ENCODE measurements around the gene ZNHIT3. TPM values are rescaled to one million over a fixed set of nuclear protein-coding genes. Genes with fewer than 3 reads are reported as not detected.

Gene ZNHIT3
- total and polyA plus RNA-seq, 2 of the 4 experiments (the other 2 are of a cell fraction), result 27.8 to 52.3 TPM

GRCh38 chr17:36510636-36511035 lies 24.2 kb downstream of the ZNHIT3 start:
- TF ChIP-seq, protein P1, sequence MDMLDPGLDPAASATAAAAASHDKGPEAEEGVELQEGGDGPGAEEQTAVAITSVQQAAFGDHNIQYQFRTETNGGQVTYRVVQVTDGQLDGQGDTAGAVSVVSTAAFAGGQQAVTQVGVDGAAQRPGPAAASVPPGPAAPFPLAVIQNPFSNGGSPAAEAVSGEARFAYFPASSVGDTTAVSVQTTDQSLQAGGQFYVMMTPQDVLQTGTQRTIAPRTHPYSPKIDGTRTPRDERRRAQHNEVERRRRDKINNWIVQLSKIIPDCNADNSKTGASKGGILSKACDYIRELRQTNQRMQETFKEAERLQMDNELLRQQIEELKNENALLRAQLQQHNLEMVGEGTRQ (IDR thresholded peaks at IDR 0.05; ENCODE audit: low read depth, low read length), result no peak
- TF ChIP-seq, protein P2, sequence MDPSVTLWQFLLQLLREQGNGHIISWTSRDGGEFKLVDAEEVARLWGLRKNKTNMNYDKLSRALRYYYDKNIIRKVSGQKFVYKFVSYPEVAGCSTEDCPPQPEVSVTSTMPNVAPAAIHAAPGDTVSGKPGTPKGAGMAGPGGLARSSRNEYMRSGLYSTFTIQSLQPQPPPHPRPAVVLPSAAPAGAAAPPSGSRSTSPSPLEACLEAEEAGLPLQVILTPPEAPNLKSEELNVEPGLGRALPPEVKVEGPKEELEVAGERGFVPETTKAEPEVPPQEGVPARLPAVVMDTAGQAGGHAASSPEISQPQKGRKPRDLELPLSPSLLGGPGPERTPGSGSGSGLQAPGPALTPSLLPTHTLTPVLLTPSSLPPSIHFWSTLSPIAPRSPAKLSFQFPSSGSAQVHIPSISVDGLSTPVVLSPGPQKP (IDR thresholded peaks at IDR 0.05; ENCODE audit: borderline replicate concordance, low read depth, low read length), result no peak
- no peak for TF ChIP-seq POLR2A (IDR thresholded peaks at IDR 0.05; ENCODE audit: low read depth, low read length)
- no peak for TF ChIP-seq RCOR1 (IDR thresholded peaks at IDR 0.05; ENCODE audit: insufficient replicate concordance, low read length)
- TF ChIP-seq MAFK (IDR thresholded peaks at IDR 0.05; ENCODE audit: low read depth, low read length), result no peak
- TF ChIP-seq MXI1 (IDR thresholded peaks at IDR 0.05; ENCODE audit: borderline replicate concordance, low read depth, low read length), result no peak
- no peak for TF ChIP-seq BHLHE40 (IDR thresholded peaks at IDR 0.05; ENCODE audit: low read depth, low read length)
- no peak for TF ChIP-seq RFX5 (IDR thresholded peaks at IDR 0.05; ENCODE audit: low read depth, low read length)
- TF ChIP-seq NFE2L2 (IDR thresholded peaks at IDR 0.05; ENCODE audit: low read depth, low read length), result no peak
- Histone ChIP-seq H3K9ac (ENCODE audit: low read depth, low read length) (no peak overlapping the region), H3K18ac (ENCODE audit: low read depth, low read length) (no peak overlapping the region), H4K5ac (ENCODE audit: low read depth, low read length) (no peak overlapping the region), H2AK9ac (replicated peaks; ENCODE audit: low read depth, low read length, poor library complexity) (no peak overlapping the region), H3K14ac (replicated peaks; ENCODE audit: low read depth, low read length) (no peak overlapping the region), H2BK120ac (ENCODE audit: low read depth, low read length) (no peak overlapping the region), H3K79me1 (ENCODE audit: low read depth in 1 of 2, low read length in 2 of 2) (no peaks in the 10 kb centered on the region), H3K4me3 (ENCODE audit: insufficient read depth, low read depth, low read length) (no peak overlapping the region), H3K36me3 (ENCODE audit: control insufficient read depth, insufficient read depth, low read length) (peaks cover 46% of the 10 kb centered on the region), H3K4me1 (ENCODE audit: control insufficient read depth, insufficient read depth, low read length) (no peaks in the 10 kb centered on the region), H2AK5ac (ENCODE audit: low read depth, low read length) (no peak overlapping the region), H3K4me2 (ENCODE audit: low read depth, low read length) (no peak overlapping the region), H3K4ac (ENCODE audit: low read depth, low read length) (no peak overlapping the region), H4K8ac (ENCODE audit: low read depth in 2 of 2, low read length in 2 of 2) (no peak overlapping the region), H3K27ac (ENCODE audit: insufficient read depth, low read length) (no peak overlapping the region), H2BK20ac (ENCODE audit: low read depth, low read length) (no peak overlapping the region), H3K56ac (ENCODE audit: extremely low read depth, insufficient read depth, low read length) (no peak overlapping the region), H4K20me1 (ENCODE audit: insufficient read depth, low read length) (no peaks in the 10 kb centered on the region), H3K27me3 (ENCODE audit: control insufficient read depth, insufficient read depth, low read length) (no peaks in the 10 kb centered on the region), H2AFZ (replicated peaks; ENCODE audit: low read length, poor library complexity) (no peak overlapping the region), H2BK5ac (ENCODE audit: low read depth, low read length, poor library complexity, severe bottlenecking) (no peak overlapping the region), H3K9me3 (ENCODE audit: control insufficient read depth, insufficient read depth, low read length) (no peaks in the 10 kb centered on the region), H3K9me1 (ENCODE audit: insufficient read depth, low read length) (peaks cover 14% of the 10 kb centered on the region), H4K91ac (ENCODE audit: insufficient read depth, low read depth, low read length) (no peak overlapping the region), H3K23ac (ENCODE audit: low read depth, low read length) (no peak overlapping the region), H2BK15ac (ENCODE audit: low read depth, low read length) (no peak overlapping the region)
- WGBS, 2 experiments (ENCODE audit: extremely low coverage in 2 of 2, insufficient read length in 1 of 2), result 88% methylated on average over 13 of the region's 14 CpGs; no CpG with 5 or more reads in 1 of the 2 experiments
- no peak for DNase-seq
- in situ Hi-C loops (cut with MboI; ENCODE audit: low sequenced_read_pairs) (no loop called here), dilution Hi-C loops (cut with HindIII; ENCODE audit: low sequenced_read_pairs, unreplicated experiment) (no loop called here), intact Hi-C loops (cut with micrococcal nuclease) (no loop called here)
- POLR2A ChIA-PET (ENCODE audit: unreplicated experiment), result no interaction called here
- CTCF ChIA-PET, result no interaction called here
- BruUV-seq (replicated peaks), result no TSS peak
- no peak for ATAC-seq (ENCODE audit: low read depth)

All from IMR-90 (cell line).